ENCODE results near the gene PRRT1B. TPM values are rescaled to one million over a fixed set of nuclear protein-coding genes. Genes with fewer than 3 reads are reported as not detected.

The PRRT1B gene
- total RNA-seq, 1 experiment from 2014 or later = not detected

- ChIA-PET POLR2A (ENCODE audit: low non-redundant PET) (no interaction called here), CTCF (no interaction called here)
- intact Hi-C loops (cut with micrococcal nuclease; ENCODE audit: unreplicated experiment) = loop anchor here (2.0 kb wide), 1 partner anchor 157 kb away; no protein-coding TSS in a partner anchor
Measured at GRCh38 chr9:131589993-131590392, 44.7 kb downstream of the PRRT1B start.

DNA sequence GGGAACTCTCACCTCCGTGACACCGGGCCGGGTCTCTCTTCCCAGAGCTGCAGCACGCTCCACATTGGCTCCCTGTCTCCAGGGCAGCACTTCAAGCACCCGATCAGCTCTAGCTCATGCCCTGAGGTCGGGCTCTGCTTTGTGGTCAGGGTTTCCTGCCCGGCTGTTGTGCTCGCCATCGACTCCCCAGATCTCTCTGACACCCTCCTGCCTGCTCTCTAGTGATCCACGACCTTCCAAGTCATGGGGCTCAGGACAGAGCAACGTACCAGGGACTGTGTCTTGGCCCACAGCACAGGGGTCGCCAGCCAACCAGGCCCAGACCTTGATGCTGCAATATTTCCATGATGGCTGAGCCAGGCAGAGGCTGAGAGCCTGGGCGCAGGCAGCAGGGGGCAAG lies 45.1 kb downstream of the PRRT1B start:
- H3K36me3 ChIP-seq (ENCODE audit: insufficient read depth, low read length, poor library complexity, severe bottlenecking) = peaks cover 3% of the 10 kb centered on the region
- H3K27ac ChIP-seq (ENCODE audit: low read depth, low read length, poor library complexity, severe bottlenecking) = no peak overlapping the region
- no peak overlapping the region for H3K4me3 ChIP-seq (ENCODE audit: low read depth, low read length, poor library complexity, severe bottlenecking)
- H3K27me3 ChIP-seq (replicated peaks; ENCODE audit: insufficient read depth, low read depth, low read length, poor library complexity) = no peaks in the 10 kb centered on the region
- ChIA-PET POLR2A (ENCODE audit: low non-redundant PET) (no interaction called here), CTCF (no interaction called here)
- no peaks in the 10 kb centered on the region for H3K4me1 ChIP-seq (ENCODE audit: insufficient read depth, low read length, poor library complexity, severe bottlenecking)
- no peaks in the 10 kb centered on the region for H3K9me3 ChIP-seq (ENCODE audit: low read depth, low read length, poor library complexity, severe bottlenecking)
- DNase-seq (ENCODE audit: low spot score) = no peak
- intact Hi-C loops (cut with micrococcal nuclease; ENCODE audit: unreplicated experiment) = loop anchor here (2.0 kb wide), 1 partner anchor 156 kb away; no protein-coding TSS in a partner anchor
- TF ChIP-seq EZH2 (IDR thresholded peaks at IDR 0.05; ENCODE audit: borderline replicate concordance, low read depth, low read length, poor library complexity, severe bottlenecking) = no peak
- TF ChIP-seq, protein P1, sequence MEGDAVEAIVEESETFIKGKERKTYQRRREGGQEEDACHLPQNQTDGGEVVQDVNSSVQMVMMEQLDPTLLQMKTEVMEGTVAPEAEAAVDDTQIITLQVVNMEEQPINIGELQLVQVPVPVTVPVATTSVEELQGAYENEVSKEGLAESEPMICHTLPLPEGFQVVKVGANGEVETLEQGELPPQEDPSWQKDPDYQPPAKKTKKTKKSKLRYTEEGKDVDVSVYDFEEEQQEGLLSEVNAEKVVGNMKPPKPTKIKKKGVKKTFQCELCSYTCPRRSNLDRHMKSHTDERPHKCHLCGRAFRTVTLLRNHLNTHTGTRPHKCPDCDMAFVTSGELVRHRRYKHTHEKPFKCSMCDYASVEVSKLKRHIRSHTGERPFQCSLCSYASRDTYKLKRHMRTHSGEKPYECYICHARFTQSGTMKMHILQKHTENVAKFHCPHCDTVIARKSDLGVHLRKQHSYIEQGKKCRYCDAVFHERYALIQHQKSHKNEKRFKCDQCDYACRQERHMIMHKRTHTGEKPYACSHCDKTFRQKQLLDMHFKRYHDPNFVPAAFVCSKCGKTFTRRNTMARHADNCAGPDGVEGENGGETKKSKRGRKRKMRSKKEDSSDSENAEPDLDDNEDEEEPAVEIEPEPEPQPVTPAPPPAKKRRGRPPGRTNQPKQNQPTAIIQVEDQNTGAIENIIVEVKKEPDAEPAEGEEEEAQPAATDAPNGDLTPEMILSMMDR (conservative IDR thresholded peaks at IDR 0.05; ENCODE audit: low read depth, low read length) = no peak
- no TSS peak for BruUV-seq (replicated peaks)

More at GRCh38 chr9:131589993-131590392, 44.7 kb downstream of the PRRT1B start:
- no peak for DNase-seq (ENCODE audit: low spot score)
- TF ChIP-seq, protein P1 (conservative IDR thresholded peaks at IDR 0.05; ENCODE audit: low read depth, low read length) = no peak
- no peak for TF ChIP-seq EZH2 (IDR thresholded peaks at IDR 0.05; ENCODE audit: borderline replicate concordance, low read depth, low read length, poor library complexity, severe bottlenecking)
- BruUV-seq (replicated peaks) = no TSS peak
- Histone ChIP-seq H3K36me3 (ENCODE audit: insufficient read depth, low read length, poor library complexity, severe bottlenecking) (peaks cover 2% of the 10 kb centered on the region), H3K4me3 (ENCODE audit: low read depth, low read length, poor library complexity, severe bottlenecking) (no peak overlapping the region), H3K4me1 (ENCODE audit: insufficient read depth, low read length, poor library complexity, severe bottlenecking) (no peaks in the 10 kb centered on the region), H3K9me3 (ENCODE audit: low read depth, low read length, poor library complexity, severe bottlenecking) (no peaks in the 10 kb centered on the region), H3K27ac (ENCODE audit: low read depth, low read length, poor library complexity, severe bottlenecking) (no peak overlapping the region), H3K27me3 (replicated peaks; ENCODE audit: insufficient read depth, low read depth, low read length, poor library complexity) (no peaks in the 10 kb centered on the region)

GRCh38 chr9:131590907-131591844 lies 45.9 kb downstream of the PRRT1B start:
- peak; percentile 75 for DNase-seq (ENCODE audit: low spot score)
- ChIA-PET CTCF (interaction anchor here (0.7 to 1.5 kb wide), 3 partner anchors 143 to 148 kb away, joined by 4 to 8 read pairs (median 5); partner anchors contain the start of gene RAPGEF1), POLR2A (ENCODE audit: low non-redundant PET) (no interaction called here)
- H3K27me3 ChIP-seq (replicated peaks; ENCODE audit: insufficient read depth, low read depth, low read length, poor library complexity) = no peaks in the 10 kb centered on the region
- no peaks in the 10 kb centered on the region for H3K4me1 ChIP-seq (ENCODE audit: insufficient read depth, low read length, poor library complexity, severe bottlenecking)
- no TSS peak for BruUV-seq (replicated peaks)
- no peaks in the 10 kb centered on the region for H3K9me3 ChIP-seq (ENCODE audit: low read depth, low read length, poor library complexity, severe bottlenecking)
- intact Hi-C loops (cut with micrococcal nuclease; ENCODE audit: unreplicated experiment) = loop anchor here (1.0 to 2.0 kb wide), 2 partner anchors 149 to 156 kb away; partner anchors contain the start of gene RAPGEF1
- H3K36me3 ChIP-seq (ENCODE audit: insufficient read depth, low read length, poor library complexity, severe bottlenecking) = peaks cover 9% of the 10 kb centered on the region
- no peak overlapping the region for H3K4me3 ChIP-seq (ENCODE audit: low read depth, low read length, poor library complexity, severe bottlenecking)
- no peak overlapping the region for H3K27ac ChIP-seq (ENCODE audit: low read depth, low read length, poor library complexity, severe bottlenecking)
- no peak for TF ChIP-seq EZH2 (IDR thresholded peaks at IDR 0.05; ENCODE audit: borderline replicate concordance, low read depth, low read length, poor library complexity, severe bottlenecking)
- TF ChIP-seq, protein P1 (conservative IDR thresholded peaks at IDR 0.05; ENCODE audit: low read depth, low read length) = peak; percentile 73
